ENCODE results near the gene ANGPTL4. TPM values are rescaled to one million over a fixed set of nuclear protein-coding genes. Genes with fewer than 3 reads are reported as not detected.

ANGPTL4 gene
- total and polyA plus RNA-seq, 2 of the 13 experiments (the other 11 are each of a cell fraction or from before 2014, with no cell fraction given), result 0.80 to 21.7 TPM

DNA sequence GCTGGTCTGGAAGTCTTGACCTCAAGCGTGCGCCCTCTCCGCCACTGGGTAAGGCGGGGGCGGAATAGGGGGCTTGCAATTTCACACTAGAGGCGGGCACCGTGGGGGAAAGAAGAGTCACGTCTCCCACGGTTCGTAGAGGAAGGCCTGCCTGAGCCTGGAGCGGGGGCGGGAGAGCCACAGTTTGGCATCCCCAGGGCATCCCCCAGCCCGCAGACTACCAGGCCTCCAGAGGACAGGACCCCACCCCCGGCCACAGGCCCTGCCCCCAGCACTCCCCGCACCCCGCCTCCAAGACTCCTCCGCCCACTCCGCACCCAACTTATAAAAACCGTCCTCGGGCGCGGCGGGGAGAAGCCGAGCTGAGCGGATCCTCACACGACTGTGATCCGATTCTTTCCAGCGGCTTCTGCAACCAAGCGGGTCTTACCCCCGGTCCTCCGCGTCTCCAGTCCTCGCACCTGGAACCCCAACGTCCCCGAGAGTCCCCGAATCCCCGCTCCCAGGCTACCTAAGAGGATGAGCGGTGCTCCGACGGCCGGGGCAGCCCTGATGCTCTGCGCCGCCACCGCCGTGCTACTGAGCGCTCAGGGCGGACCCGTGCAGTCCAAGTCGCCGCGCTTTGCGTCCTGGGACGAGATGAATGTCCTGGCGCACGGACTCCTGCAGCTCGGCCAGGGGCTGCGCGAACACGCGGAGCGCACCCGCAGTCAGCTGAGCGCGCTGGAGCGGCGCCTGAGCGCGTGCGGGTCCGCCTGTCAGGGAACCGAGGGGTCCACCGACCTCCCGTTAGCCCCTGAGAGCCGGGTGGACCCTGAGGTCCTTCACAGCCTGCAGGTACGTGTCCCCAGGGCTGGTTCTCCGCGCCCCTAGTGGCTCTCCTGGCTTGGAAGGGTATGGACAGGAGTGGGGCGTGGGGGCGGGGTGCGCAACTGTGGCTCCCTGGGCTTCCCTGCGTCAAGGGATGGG lies at the start of gene ANGPTL4 (continued):
- TF ChIP-seq ZNF281 (CRISPR knock-in tag; IDR thresholded peaks at IDR 0.05; ENCODE audit: borderline replicate concordance), result peak; percentile 60
- no peak for TF ChIP-seq NCOR1 (IDR thresholded peaks at IDR 0.05; ENCODE audit: borderline replicate concordance, low read length)
- TF ChIP-seq ZNF143 (CRISPR knock-in tag; IDR thresholded peaks at IDR 0.05), result no peak
- TF ChIP-seq TRIM24 (CRISPR knock-in tag; IDR thresholded peaks at IDR 0.05), result 0 out of 2 replicates have a peak, but pooled peaks have one; percentile 45
- 0 out of 2 replicates have a peak, but pooled peaks have one; percentile 10 for TF ChIP-seq SAP130 (CRISPR knock-in tag; IDR thresholded peaks at IDR 0.05; ENCODE audit: low read depth)
- no peak for TF ChIP-seq TBL1XR1 (IDR thresholded peaks at IDR 0.05; ENCODE audit: borderline replicate concordance, low read length, partially characterized antibody)
- TF ChIP-seq ELF4 (CRISPR knock-in tag; IDR thresholded peaks at IDR 0.05; ENCODE audit: borderline replicate concordance), result no peak
- TF ChIP-seq ZNF230 (CRISPR knock-in tag; IDR thresholded peaks at IDR 0.05), result peak; percentile 80; the same call in 1 of the 2 replicates
- TF ChIP-seq ZNF883 (CRISPR knock-in tag; IDR thresholded peaks at IDR 0.05; ENCODE audit: not compliant biosample characterization), result no peak
- TF ChIP-seq ZNF256 (CRISPR knock-in tag; conservative IDR thresholded peaks at IDR 0.05), result no peak
- TF ChIP-seq, protein P1, sequence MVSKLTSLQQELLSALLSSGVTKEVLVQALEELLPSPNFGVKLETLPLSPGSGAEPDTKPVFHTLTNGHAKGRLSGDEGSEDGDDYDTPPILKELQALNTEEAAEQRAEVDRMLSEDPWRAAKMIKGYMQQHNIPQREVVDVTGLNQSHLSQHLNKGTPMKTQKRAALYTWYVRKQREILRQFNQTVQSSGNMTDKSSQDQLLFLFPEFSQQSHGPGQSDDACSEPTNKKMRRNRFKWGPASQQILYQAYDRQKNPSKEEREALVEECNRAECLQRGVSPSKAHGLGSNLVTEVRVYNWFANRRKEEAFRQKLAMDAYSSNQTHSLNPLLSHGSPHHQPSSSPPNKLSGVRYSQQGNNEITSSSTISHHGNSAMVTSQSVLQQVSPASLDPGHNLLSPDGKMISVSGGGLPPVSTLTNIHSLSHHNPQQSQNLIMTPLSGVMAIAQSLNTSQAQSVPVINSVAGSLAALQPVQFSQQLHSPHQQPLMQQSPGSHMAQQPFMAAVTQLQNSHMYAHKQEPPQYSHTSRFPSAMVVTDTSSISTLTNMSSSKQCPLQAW (CRISPR knock-in tag; IDR thresholded peaks at IDR 0.05), result peak; percentile 76
- TF ChIP-seq, protein P2, sequence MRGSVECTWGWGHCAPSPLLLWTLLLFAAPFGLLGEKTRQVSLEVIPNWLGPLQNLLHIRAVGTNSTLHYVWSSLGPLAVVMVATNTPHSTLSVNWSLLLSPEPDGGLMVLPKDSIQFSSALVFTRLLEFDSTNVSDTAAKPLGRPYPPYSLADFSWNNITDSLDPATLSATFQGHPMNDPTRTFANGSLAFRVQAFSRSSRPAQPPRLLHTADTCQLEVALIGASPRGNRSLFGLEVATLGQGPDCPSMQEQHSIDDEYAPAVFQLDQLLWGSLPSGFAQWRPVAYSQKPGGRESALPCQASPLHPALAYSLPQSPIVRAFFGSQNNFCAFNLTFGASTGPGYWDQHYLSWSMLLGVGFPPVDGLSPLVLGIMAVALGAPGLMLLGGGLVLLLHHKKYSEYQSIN (CRISPR knock-in tag; IDR thresholded peaks at IDR 0.05; ENCODE audit: borderline replicate concordance), result no peak
- no peak for TF ChIP-seq ZNF451 (CRISPR knock-in tag; IDR thresholded peaks at IDR 0.05)
- peak; percentile 87 for TF ChIP-seq POLR2AphosphoS5 (IDR thresholded peaks at IDR 0.05; ENCODE audit: low read depth, low read length)
- TF ChIP-seq TBX3 (IDR thresholded peaks at IDR 0.05; ENCODE audit: borderline replicate concordance), result no peak
- peak; percentile 4; the same call in 1 of the 2 replicates for TF ChIP-seq CTCF (CRISPR knock-in tag; IDR thresholded peaks at IDR 0.05)
- TF ChIP-seq ZNF839 (CRISPR knock-in tag; IDR thresholded peaks at IDR 0.05; ENCODE audit: borderline replicate concordance), result no peak; the same call in 1 of the 2 replicates
- TF ChIP-seq TCF7L2 (IDR thresholded peaks at IDR 0.05; ENCODE audit: low read depth, low read length), result no peak
- peak; percentile 30; the same call in 1 of the 2 replicates for TF ChIP-seq ZBTB38 (CRISPR knock-in tag; IDR thresholded peaks at IDR 0.05)
- TF ChIP-seq CENPT (CRISPR knock-in tag; IDR thresholded peaks at IDR 0.05; ENCODE audit: low read depth), result no peak
